MM.1S (cell line): ENCODE data around the gene FKBP8.

Experiments used
- DNase-seq: peaks from one replicate; pipeline ENCODE4 v3.0.0-alpha.2; 2015
- H2AFZ ChIP-seq: fragments of 300-600 bp; sonication (generic); 2 replicates; pipeline ENCODE4 v1.6.0; 2016; ENCODE audit warnings: antibody characterized with exemption, low read length
- H3F3A ChIP-seq: fragments of 300-600 bp; sonication (generic); 2 replicates; pipeline ENCODE4 v1.6.1; 2016; ENCODE audit warnings: mild to moderate bottlenecking, antibody characterized with exemption, low read length, moderate library complexity, mixed read lengths; ENCODE audit not compliant: insufficient read depth
- H3K27ac ChIP-seq: fragments of 300-600 bp; sonication (generic); 2 replicates; pipeline ENCODE4 v1.5.1; 2016; ENCODE audit warnings: mild to moderate bottlenecking, low read length
- H3K27me3 ChIP-seq: fragments of 300-600 bp; sonication (generic); replicated peaks from 2 replicates; pipeline ENCODE4 v1.6.0; 2016; ENCODE audit warnings: low read length; ENCODE audit not compliant: insufficient read depth
- H3K36me3 ChIP-seq: fragments of 300-600 bp; sonication (generic); replicated peaks from 2 replicates; pipeline ENCODE4 v1.6.1; 2016; ENCODE audit warnings: mild to moderate bottlenecking, low read length, mixed read lengths; ENCODE audit not compliant: insufficient read depth
- H3K4me1 ChIP-seq: fragments of 300-600 bp; sonication (generic); 2 replicates; pipeline ENCODE4 v1.6.1; 2016; ENCODE audit warnings: low read length, mixed read lengths
- H3K4me2 ChIP-seq: fragments of 300-600 bp; sonication (generic); 2 replicates; pipeline ENCODE4 v1.6.0; 2016; ENCODE audit warnings: low read depth, low read length
- H3K4me3 ChIP-seq: fragments of 300-600 bp; sonication (generic); 2 replicates; pipeline ENCODE4 v1.5.1; 2016; ENCODE audit warnings: low read length, mixed read lengths
- H3K79me2 ChIP-seq: fragments of 300-600 bp; sonication (generic); 2 replicates; pipeline ENCODE4 v1.6.1; 2016; ENCODE audit warnings: mixed run types, low read length, mixed read lengths
- H3K9ac ChIP-seq: fragments of 300-600 bp; sonication (generic); 2 replicates; pipeline ENCODE4 v1.6.1; 2016; ENCODE audit warnings: low read length, mixed read lengths
- H3K9me2 ChIP-seq: fragments of 300-600 bp; sonication (generic); replicated peaks from 2 replicates; pipeline ENCODE4 v1.6.1; 2016; ENCODE audit warnings: mild to moderate bottlenecking, low read length, mixed read lengths; ENCODE audit not compliant: insufficient read depth
- H3K9me3 ChIP-seq: fragments of 300-600 bp; sonication (generic); replicated peaks from 2 replicates; pipeline ENCODE4 v1.6.1; 2016; ENCODE audit warnings: mild to moderate bottlenecking, low read length, mixed read lengths; ENCODE audit not compliant: insufficient read depth
- H4K20me1 ChIP-seq: fragments of 300-600 bp; sonication (generic); 2 replicates; pipeline ENCODE4 v1.6.1; 2016; ENCODE audit warnings: mild to moderate bottlenecking, low read length, moderate library complexity, mixed read lengths; ENCODE audit not compliant: insufficient read depth
- EZH2 ChIP-seq: fragments of 300-600 bp; sonication (generic); optimal IDR thresholded peaks from 2 replicates; pipeline ENCODE3; 2017; ENCODE audit warnings: low read depth, mild to moderate bottlenecking, antibody characterized with exemption, low read length, mixed read lengths
- EZH2phosphoT487 ChIP-seq: fragments of 300-600 bp; sonication (generic); IDR thresholded peaks from 2 replicates; pipeline ENCODE4 v1.6.1; 2018; ENCODE audit warnings: antibody characterized with exemption, low read length
- TF ChIP-seq, protein P1 (sequence below): fragments of 300-600 bp; sonication (generic); IDR thresholded peaks from 2 replicates; pipeline ENCODE4 v1.5.1; 2016; ENCODE audit warnings: antibody characterized with exemption, low read length, mixed read lengths

FKBP8 gene

DNA sequence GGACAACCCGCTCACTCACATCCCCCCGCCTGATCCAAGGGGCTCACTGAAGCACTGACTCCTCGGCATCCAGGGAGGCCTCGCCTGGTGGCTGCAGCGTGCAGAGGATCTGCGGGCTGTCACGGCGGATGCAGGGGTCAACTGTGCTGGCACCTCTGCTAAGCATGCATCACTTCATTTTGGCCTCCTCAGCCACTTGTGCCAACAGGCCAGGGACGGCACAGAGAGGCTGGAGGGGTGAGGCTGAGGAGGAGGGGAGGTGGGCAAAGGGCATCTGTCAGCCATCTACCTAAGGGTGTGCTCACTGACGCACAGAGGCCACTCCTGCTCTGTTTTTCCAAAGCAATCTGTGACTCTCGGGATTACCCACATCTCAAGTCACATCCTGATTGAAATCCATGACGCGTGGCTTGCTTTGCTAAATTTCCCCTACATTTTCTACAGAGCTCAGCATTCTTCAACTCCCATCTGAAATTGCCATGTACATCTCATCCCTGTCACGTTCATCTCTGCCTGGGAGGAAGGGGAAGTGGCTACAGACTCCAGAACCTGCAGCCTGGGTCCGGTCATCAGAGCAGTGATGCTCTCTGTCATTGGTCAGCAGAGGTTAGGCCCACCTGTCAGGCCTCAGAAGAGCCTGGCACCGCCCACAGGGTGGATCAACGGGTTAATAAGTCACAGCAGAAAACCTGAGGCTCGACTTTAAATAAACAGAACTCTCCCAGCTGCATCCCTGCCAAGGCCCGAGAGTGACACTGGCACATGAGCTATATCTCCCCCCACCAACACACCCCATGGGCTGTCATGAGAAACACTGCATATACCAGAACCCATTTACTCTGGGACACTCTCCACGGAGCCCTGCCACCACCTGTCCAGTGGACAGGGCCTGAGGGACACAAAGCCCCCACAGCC, 39.1 kb downstream of the FKBP8 start:
- H3K4me3 ChIP-seq, result no peak overlapping the region
- no peak overlapping the region for H3K27ac ChIP-seq
- no peak for DNase-seq

GRCh38 chr19:18503337-18503970, 39.9 kb downstream of the FKBP8 start:
- no peaks in the 10 kb centered on the region for H3K27me3 ChIP-seq
- no peak overlapping the region for H3K9ac ChIP-seq
- peaks cover 24% of the 10 kb centered on the region for H3K4me1 ChIP-seq
- H3K79me2 ChIP-seq, result peaks cover 100% of the 10 kb centered on the region
- no peak overlapping the region for H3K4me3 ChIP-seq
- no peak for DNase-seq
- no peaks in the 10 kb centered on the region for H3K36me3 ChIP-seq
- H3K9me2 ChIP-seq, result no peaks in the 10 kb centered on the region
- H3K27ac ChIP-seq, result no peak overlapping the region
- no peak overlapping the region for H3K4me2 ChIP-seq
- H4K20me1 ChIP-seq, result peaks cover 96% of the 10 kb centered on the region
- no peak overlapping the region for H2AFZ ChIP-seq
- TF ChIP-seq, protein P1, sequence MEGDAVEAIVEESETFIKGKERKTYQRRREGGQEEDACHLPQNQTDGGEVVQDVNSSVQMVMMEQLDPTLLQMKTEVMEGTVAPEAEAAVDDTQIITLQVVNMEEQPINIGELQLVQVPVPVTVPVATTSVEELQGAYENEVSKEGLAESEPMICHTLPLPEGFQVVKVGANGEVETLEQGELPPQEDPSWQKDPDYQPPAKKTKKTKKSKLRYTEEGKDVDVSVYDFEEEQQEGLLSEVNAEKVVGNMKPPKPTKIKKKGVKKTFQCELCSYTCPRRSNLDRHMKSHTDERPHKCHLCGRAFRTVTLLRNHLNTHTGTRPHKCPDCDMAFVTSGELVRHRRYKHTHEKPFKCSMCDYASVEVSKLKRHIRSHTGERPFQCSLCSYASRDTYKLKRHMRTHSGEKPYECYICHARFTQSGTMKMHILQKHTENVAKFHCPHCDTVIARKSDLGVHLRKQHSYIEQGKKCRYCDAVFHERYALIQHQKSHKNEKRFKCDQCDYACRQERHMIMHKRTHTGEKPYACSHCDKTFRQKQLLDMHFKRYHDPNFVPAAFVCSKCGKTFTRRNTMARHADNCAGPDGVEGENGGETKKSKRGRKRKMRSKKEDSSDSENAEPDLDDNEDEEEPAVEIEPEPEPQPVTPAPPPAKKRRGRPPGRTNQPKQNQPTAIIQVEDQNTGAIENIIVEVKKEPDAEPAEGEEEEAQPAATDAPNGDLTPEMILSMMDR, result no peak
- TF ChIP-seq EZH2 (no peak), EZH2phosphoT487 (no peak)
- H3F3A ChIP-seq, result no peaks in the 10 kb centered on the region
- no peaks in the 10 kb centered on the region for H3K9me3 ChIP-seq

More for the DNA sequence above, 39.1 kb downstream of the FKBP8 start:
- no peaks in the 10 kb centered on the region for H3F3A ChIP-seq
- H3K9me2 ChIP-seq, result no peaks in the 10 kb centered on the region
- no peak overlapping the region for H2AFZ ChIP-seq
- H3K27me3 ChIP-seq, result no peaks in the 10 kb centered on the region
- H3K9me3 ChIP-seq, result no peaks in the 10 kb centered on the region
- H3K4me2 ChIP-seq, result no peak overlapping the region
- H4K20me1 ChIP-seq, result peaks cover 98% of the 10 kb centered on the region
- TF ChIP-seq, protein P1, result no peak
- TF ChIP-seq EZH2 (no peak), EZH2phosphoT487 (no peak)
- no peaks in the 10 kb centered on the region for H3K36me3 ChIP-seq
- H3K4me1 ChIP-seq, result peaks cover 19% of the 10 kb centered on the region
- H3K79me2 ChIP-seq, result peaks cover 100% of the 10 kb centered on the region
- no peak overlapping the region for H3K9ac ChIP-seq

DNA sequence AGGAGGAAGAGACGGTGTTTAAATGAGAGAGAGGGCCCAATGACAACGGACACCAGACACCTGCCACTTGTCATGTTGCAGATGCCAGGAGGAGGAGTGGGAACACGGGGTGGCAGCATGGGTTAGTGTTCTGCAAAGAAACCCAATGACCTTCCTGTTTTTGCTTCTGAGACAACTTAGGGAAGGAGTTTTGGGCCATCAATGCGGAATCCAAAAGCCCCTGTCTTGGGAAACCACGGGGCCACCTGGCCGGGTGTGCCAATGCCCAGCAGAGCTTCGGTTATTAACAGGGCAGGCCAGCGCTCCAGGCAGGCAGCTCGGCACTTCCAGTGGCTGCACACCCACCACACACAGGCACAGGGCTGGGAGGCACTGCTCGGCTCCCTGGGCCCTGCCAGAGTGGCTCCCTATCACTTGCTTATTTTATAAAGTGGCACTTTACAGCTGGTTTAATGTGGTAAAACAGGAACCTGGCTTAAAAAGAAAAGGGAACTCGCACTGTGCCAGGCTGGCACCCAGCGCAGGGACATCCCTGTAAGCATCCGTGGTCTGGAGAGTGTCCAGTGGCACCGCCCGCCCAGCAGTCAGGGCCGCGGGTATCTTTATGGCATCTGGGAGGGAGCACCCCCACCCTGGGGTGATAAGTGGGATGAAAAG, 40.6 kb downstream of the FKBP8 start:
- no peak overlapping the region for H3K9ac ChIP-seq
- no peaks in the 10 kb centered on the region for H3F3A ChIP-seq
- no peak overlapping the region for H3K4me2 ChIP-seq
- H3K27ac ChIP-seq, result no peak overlapping the region
- peaks cover 96% of the 10 kb centered on the region for H4K20me1 ChIP-seq
- H3K36me3 ChIP-seq, result no peaks in the 10 kb centered on the region
- H2AFZ ChIP-seq, result no peak overlapping the region
- H3K9me3 ChIP-seq, result no peaks in the 10 kb centered on the region
- peaks cover 100% of the 10 kb centered on the region for H3K79me2 ChIP-seq
- no peaks in the 10 kb centered on the region for H3K9me2 ChIP-seq
- peaks cover 24% of the 10 kb centered on the region for H3K4me1 ChIP-seq
- DNase-seq, result no peak
- H3K27me3 ChIP-seq, result no peaks in the 10 kb centered on the region
- no peak overlapping the region for H3K4me3 ChIP-seq
- TF ChIP-seq EZH2 (no peak), EZH2phosphoT487 (no peak)
- TF ChIP-seq, protein P1, result no peak
